GM19395 (cell line): ENCODE data around the gene MED25.

Experiments used
- ATAC-seq: cut with Tn5 transposase; IDR thresholded peaks from one replicate; pipeline ENCODE4 v1.9.1; 2021; ENCODE audit warnings: mild to moderate bottlenecking, moderate library complexity; ENCODE audit not compliant: unreplicated experiment

MED25 gene

GRCh38 chr19:49817964-49818648, at the start of gene MED25:
Gene MED25, plus strand, starts transcription at chr19:49818289. Its CDS starts 53 bp downstream, at chr19:49818342.
- peak; percentile 69 for ATAC-seq

GRCh38 chr19:49770529-49770928, 47.6 kb upstream of the MED25 start:
- no peak for ATAC-seq

DNA sequence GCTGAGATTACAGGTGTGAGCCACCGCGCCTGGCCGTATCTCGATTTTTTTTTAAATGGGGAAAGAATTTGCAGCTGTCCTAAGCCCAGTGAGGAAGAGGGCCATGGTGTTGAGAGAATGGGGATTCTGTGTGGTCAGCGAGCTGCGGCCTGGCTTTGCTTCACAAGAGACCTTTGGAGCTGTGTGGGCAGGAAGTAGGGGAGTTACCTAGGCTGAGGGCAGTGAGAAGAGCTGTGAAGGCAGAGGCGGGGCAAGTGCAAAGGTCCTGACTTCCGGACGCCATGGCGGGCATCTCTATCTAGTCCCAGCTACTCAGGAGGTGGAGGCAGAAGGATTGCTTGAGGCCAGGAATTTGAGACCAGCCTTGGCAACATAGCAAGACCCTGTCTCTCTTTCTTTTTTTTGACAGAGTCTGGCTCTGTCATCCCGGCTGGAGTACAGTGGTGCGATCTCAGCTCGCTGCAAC, 46.4 kb upstream of the MED25 start:
- no peak for ATAC-seq

- no peak for ATAC-seq
Observed at GRCh38 chr19:49772850-49773432, 45.1 kb upstream of the MED25 start.

- ATAC-seq, result no peak
Observed at GRCh38 chr19:49773663-49774350, 44.3 kb upstream of the MED25 start.

GRCh38 chr19:49774969-49775368, 43.1 kb upstream of the MED25 start:
- ATAC-seq, result no peak

- no peak for ATAC-seq
Observed at GRCh38 chr19:49775742-49776370, 42.2 kb upstream of the MED25 start.

GRCh38 chr19:49776371-49776764, 41.7 kb upstream of the MED25 start:
- no peak for ATAC-seq

DNA sequence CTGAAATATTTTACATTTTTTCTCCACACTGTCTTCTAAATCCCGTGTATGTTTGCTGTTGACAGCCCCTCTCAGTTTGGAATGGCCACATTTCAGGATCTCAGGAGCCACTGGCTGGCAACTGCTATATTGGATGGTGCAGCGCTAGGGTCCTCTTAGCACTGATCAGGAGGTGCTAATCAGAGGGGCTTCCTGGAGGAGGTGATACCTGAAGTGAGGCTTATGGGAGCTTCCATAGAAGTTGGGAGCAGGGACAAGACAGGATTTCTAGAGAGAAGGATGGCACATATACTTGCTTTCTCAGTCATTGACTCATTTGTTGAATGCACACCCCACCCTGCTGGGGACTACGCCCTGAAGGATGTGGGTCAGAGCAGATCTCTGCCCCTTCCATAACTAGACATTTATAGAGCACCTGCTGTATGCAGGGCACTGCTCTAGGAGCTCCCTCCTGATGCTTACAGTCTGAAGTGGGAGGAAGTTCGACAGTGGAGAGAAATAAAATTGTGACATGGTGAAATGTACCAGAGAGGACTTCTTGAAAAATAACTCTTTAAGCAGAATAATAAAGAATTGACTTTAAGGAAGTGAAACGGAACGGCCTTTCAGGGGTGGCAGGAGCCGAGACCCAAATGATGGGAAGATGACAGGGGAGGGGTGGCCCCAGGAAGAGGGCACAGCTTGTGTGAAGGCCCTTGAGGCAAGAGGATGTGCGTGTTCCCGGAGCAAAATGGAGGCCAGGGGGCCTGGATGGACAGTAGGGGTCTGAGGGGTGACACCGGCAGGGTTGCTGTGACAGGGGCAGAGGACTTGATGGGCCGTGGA, 38.1 kb upstream of the MED25 start:
- no peak for ATAC-seq

- ATAC-seq, result no peak
Observed at GRCh38 chr19:49780861-49781260, 37.2 kb upstream of the MED25 start.

DNA sequence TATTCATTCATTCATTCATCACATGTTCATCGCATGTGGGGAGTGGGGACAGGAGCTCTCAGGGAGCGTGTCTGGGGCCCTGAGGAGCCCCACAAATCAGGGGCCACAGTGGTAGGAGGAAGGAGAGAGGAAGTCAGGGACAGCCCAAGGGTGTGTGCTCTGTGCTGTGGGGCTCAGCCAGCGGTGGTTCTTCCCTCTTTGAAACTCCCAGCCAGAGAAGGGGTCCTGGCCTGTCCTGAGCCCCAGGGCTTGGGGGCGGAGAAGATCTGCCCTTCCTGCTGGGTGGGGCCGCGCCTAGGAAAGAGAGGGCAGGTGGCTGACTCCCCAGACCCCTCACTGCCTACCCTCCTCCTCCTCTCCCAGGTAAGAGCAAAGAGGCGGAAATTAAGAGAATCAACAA, 36.7 kb upstream of the MED25 start:
- no peak for ATAC-seq

DNA sequence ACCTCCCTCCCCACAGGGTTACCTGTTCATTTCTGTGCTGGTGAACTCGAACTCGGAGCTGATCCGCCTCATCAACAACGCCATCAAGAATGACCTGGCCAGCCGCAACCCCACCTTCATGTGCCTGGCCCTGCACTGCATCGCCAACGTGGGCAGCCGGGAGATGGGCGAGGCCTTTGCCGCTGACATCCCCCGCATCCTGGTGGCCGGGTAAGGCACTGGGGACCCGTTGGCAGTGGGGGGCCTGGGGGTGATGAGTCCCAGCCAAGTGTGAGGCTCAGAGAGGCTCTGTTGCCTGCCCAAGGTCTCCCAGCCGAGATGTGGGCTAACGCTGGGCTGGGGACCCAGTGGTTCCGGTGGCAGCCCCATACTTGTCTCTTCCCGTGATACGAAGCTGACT, 35.6 kb upstream of the MED25 start:
- ATAC-seq, result no peak

DNA sequence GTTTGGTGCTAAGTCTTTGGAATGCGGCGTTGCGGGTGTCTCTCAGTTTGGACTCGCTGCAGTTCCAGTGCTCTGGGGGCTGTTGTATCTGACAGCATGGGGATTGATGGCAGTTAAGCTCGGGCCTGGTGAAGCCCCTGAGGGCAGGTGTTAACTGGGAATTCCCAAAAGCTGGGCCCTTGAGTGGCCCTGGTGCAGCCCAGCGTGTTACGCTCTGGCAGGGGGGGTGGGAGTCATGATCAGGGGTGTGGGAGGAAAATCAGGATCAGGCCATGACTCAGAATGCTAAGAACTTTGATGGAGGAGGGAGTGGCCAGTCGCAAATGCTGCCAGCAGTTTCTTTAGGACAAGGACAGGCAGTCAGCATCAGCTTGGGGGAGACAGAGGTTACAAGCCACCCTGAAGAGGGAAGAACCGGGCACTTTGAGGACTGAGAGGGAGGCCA, 31.7 kb upstream of the MED25 start:
- ATAC-seq, result no peak

DNA sequence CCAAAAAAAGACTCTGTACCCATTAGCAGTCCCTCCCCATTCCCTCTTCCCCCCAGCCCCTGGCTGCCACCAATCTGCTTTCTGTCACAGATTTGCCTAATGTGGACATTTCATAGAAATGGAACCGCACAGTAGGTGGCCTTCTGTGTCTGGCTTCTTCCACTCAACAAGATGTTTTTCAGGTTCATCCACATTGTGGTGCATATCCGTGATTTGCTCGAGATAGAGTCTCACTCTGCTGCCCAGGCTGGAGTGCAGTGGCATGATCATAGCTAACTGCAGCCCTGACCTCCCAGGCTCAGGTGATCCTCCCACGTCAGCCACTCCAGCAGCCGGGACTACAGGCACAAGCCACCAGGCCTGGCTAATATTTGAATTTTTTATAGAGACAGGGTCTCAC, 30.3 kb upstream of the MED25 start:
- ATAC-seq, result no peak

- ATAC-seq, result no peak
Observed at GRCh38 chr19:49788857-49789256, 29.2 kb upstream of the MED25 start.

DNA sequence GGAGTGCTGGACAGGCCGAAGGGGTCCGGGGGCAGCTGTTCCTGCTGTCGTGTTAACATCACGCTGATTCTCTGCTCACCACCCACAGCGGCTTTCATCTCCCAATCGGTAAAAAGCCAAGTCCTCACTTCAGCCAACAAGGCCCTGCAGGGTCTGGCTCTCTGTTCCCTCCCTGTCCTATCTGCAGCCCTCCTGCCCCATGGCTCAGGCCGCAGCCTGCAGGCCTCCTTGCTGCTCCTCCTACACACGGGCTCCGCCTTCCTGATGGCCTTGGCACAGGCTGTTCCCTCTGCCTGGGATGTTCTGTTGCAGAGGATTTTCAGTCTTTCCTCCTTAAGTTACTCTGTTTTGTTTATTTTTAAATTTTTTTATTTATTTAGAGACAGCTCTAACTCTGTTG, 27.2 kb upstream of the MED25 start:
- no peak for ATAC-seq

DNA sequence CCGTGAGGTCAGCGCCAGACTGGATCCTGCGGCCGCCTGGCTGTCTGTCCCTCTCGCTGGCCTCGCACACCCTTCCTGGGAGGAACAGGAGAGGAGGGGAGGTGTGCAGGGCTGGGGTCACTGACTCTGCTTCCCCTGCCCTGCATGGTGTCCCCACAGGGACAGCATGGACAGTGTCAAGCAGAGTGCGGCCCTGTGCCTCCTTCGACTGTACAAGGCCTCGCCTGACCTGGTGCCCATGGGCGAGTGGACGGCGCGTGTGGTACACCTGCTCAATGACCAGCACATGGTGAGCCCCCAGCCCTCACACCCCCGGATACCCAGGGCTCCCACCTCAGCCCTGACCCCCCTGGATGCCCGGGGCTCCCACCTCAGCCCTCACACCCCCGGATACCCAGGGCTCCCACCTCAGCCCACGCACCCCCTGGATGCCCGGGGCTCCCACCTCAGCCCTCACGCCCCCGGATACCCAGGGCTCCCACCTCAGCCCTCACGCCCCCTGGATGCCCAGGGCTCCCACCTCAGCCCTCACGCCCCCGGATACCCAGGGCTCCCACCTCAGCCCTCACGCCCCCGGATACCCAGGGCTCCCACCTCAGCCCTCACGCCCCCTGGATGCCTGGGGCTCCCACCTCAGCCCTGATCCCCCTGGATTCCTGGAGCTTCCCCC, 26.2 kb upstream of the MED25 start:
- no peak for ATAC-seq

DNA sequence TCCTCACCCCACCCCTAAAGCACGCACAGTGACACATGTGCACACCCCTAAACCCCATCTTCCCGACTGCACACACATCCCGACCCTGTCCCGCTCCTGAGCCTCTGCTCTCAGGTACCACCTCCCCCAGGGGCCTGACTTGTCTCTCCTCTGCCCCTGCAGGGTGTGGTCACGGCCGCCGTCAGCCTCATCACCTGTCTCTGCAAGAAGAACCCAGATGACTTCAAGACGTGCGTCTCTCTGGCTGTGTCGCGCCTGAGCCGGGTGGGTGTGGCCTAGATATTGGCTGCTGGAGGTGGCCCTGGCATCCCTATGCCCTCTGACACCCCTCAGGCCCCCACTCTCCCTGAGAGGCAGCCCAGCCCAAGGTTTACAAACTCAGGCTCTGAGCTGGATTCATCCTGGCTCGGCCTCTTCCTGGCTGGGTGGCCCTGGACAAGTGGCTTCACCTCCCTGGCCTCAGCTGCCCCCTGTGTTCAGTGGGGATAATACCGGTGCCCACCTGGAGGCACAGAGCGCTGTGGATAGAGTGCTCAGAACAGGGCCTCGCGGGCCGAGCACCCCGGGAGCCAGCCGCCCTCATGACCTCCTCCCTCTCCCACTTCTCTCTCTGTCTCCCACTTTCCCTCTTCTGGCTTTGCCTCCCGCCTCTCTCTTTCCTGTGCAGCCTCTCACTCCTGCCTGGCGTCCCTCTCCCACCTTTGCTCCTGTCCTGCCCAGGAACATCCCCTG, 25.1 kb upstream of the MED25 start:
- ATAC-seq, result no peak

DNA sequence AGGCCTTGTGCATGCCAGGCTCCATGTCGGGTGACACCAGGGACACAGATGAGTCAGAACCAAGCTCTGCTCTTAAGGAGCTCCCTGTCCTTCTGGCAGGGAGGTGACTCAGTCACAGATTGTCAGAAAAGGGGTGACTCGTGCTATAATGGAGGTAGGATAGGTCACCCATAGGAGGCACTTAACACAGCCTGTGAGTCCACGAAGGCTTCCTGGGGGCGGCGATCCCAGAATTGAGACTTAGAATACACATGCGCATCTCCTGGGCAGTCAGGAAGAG, 24.6 kb upstream of the MED25 start:
- ATAC-seq, result no peak

DNA sequence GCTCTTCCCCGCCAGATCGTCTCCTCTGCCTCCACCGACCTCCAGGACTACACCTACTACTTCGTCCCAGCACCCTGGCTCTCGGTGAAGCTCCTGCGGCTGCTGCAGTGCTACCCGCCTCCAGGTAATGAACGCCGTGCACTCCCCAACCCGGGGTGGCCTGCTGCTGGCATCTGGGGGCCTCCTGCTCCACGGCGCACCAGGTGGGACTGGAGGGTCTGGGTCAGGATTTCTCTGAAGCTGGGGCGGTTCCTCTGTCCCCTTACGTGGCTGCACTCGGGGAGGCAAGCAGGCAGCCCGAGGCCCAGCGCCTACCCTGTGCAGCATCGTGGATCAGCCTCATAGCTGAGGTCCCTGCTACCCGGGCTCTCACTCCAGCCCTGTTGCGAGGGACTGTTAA, 22.5 kb upstream of the MED25 start:
- no peak for ATAC-seq
